ENCODE results near the gene RAD51AP1. TPM values are rescaled to one million over a fixed set of nuclear protein-coding genes. Genes with fewer than 3 reads are reported as not detected.

The RAD51AP1 gene
- total and polyA plus RNA-seq, 4 donors = 2.1 to 6.9 (median 3.5) TPM

DNA sequence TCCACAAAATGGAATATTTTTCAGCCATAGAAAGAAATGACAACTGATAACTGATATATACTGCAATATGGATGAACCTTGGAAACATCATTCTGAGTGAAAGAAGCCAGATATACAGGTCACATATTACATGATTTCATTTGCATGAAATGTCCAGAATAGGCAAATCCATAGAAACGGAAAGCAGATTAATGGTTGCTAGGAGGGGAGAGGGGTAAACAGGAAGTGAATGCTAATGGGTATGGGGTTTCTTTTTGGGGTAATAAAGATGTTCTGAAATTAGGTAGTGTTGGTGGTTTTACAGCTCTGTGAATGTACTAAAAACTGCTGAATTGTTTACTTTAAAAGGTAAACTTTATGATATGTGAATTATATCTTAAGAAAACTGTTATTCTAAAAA is 6.5 kb downstream of the RAD51AP1 start:
- WGBS, 2 donors = 81 to 96% methylated on average over 1 of the region's 1 CpG
- peaks cover 0 to 2% (median 0%) of the 10 kb centered on the region in 5 donors for H3K4me1 ChIP-seq (ENCODE audit: control insufficient read depth in 5 of 5, insufficient read depth in 5 of 5, low read length in 5 of 5)
- H3K27me3 ChIP-seq (ENCODE audit: control insufficient read depth in 3 of 3, insufficient read depth in 3 of 3, low read length in 2 of 3) = no peaks in the 10 kb centered on the region
- DNase-seq = no peak
- no peak for TF ChIP-seq CTCF (IDR thresholded peaks at IDR 0.05; ENCODE audit: control extremely low read depth, extremely low read depth)
- H3K9ac ChIP-seq (ENCODE audit: insufficient read depth in 1 of 2, low read length in 2 of 2) = no peak overlapping the region
- no peak for ATAC-seq (ENCODE audit: insufficient read depth, low FRiP score)
- H3K4me3 ChIP-seq = no peak overlapping the region
- H3K36me3 ChIP-seq (ENCODE audit: control insufficient read depth in 4 of 4, insufficient read depth in 4 of 4, low read length in 4 of 4) = peaks cover 0 to 9% (median 3%) of the 10 kb centered on the region in 4 donors
- H3K27ac ChIP-seq (ENCODE audit: low read depth in 1 of 2, low read length in 1 of 2) = no peak overlapping the region
- no peaks in the 10 kb centered on the region for H3K9me3 ChIP-seq (ENCODE audit: control insufficient read depth in 4 of 4, insufficient read depth in 3 of 4, low read length in 3 of 4)

DNA sequence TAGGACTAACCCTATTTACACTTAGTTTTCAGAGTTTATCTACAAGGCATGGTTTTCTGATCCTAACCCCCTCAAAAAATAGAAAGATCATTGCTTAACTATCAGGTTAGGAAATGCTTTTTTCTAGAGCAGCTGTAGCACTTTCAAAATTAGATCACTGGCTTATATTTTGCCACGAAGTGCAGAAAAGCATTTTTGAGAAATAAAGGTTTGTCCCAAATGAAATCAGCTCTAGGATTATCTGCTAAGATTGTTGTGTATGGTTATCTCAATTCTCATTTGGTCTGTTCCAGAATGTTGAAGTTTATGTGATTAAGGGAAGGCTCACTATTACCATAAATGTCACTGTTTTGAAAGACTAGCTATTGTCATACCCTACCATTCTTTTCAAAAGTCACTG is 13.5 kb downstream of the RAD51AP1 start:
- ATAC-seq (ENCODE audit: insufficient read depth, low FRiP score) (no peak), DNase-seq (no peak)
- no peaks in the 10 kb centered on the region for H3K4me1 ChIP-seq (ENCODE audit: control insufficient read depth in 5 of 5, insufficient read depth in 5 of 5, low read length in 5 of 5)
- 85 to 93% methylated on average over 1 of the region's 1 CpG for WGBS, 2 donors
- no peak overlapping the region for H3K4me3 ChIP-seq
- H3K9me3 ChIP-seq (ENCODE audit: control insufficient read depth in 4 of 4, insufficient read depth in 3 of 4, low read length in 3 of 4) = no peaks in the 10 kb centered on the region
- H3K27me3 ChIP-seq (ENCODE audit: control insufficient read depth in 3 of 3, insufficient read depth in 3 of 3, low read length in 2 of 3) = no peaks in the 10 kb centered on the region
- no peak for TF ChIP-seq CTCF (IDR thresholded peaks at IDR 0.05; ENCODE audit: control extremely low read depth, extremely low read depth)
- H3K27ac ChIP-seq (ENCODE audit: low read depth in 1 of 2, low read length in 1 of 2) = no peak overlapping the region
- H3K36me3 ChIP-seq (ENCODE audit: control insufficient read depth in 4 of 4, insufficient read depth in 4 of 4, low read length in 4 of 4) = peaks cover 0 to 8% (median 1%) of the 10 kb centered on the region in 4 donors
- no peak overlapping the region for H3K9ac ChIP-seq (ENCODE audit: insufficient read depth in 1 of 2, low read length in 2 of 2)

DNA sequence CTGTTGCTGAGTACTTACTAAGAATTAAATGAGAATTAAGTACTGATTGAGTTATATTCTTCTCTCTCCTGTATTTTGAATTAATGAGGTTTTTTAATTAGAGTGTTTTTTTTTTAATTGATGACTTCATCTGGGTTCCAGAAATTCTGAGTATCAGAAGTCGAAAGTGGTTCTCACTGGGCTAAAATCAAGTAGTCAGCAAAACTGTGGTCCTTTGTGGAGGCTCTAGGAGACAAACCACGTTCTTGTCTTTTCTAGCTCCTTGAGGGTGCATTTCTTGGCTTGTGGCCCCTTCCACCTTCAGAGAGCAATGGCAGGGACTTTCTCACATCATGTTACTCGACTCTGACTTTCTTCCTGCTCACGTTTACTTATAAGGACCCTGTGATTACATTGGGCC is 15.3 kb downstream of the RAD51AP1 start:
- Histone ChIP-seq H3K27me3 (ENCODE audit: control insufficient read depth in 3 of 3, insufficient read depth in 3 of 3, low read length in 2 of 3) (no peaks in the 10 kb centered on the region), H3K4me1 (ENCODE audit: control insufficient read depth in 5 of 5, insufficient read depth in 5 of 5, low read length in 5 of 5) (no peaks in the 10 kb centered on the region), H3K4me3 (no peak overlapping the region), H3K36me3 (ENCODE audit: control insufficient read depth in 4 of 4, insufficient read depth in 4 of 4, low read length in 4 of 4) (peaks cover 0 to 8% (median 0%) of the 10 kb centered on the region in 4 donors), H3K27ac (ENCODE audit: low read depth in 1 of 2, low read length in 1 of 2) (no peak overlapping the region), H3K9me3 (ENCODE audit: control insufficient read depth in 4 of 4, insufficient read depth in 3 of 4, low read length in 3 of 4) (no peaks in the 10 kb centered on the region), H3K9ac (ENCODE audit: insufficient read depth in 1 of 2, low read length in 2 of 2) (no peak overlapping the region)
- DNase-seq = no peak
- no peak for ATAC-seq (ENCODE audit: insufficient read depth, low FRiP score)
- no peak for TF ChIP-seq CTCF (IDR thresholded peaks at IDR 0.05; ENCODE audit: control extremely low read depth, extremely low read depth)
- WGBS, 2 donors = 92 to 93% methylated on average over 4 of the region's 4 CpGs

DNA sequence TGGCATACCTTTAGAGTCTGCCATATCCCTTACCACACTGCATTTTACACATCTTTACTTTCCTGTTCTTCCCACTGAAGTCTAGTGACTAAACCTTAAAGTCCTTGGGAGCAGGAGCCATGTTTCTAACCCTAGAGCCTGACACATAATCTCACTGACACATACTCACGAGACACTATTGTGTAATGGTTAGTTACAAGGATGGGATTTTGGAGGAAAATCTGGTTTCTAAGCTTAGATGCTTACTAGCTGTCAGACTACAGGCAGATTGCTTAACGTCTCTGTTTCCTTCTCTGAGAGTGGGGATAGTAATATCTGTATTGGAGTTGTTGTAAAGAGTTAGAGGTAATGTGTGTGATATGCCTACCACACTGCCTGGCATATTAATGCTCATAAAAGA is 17.1 kb downstream of the RAD51AP1 start:
- WGBS, 2 donors = 72 to 74% methylated on average over 2 of the region's 2 CpGs
- ATAC-seq (ENCODE audit: insufficient read depth, low FRiP score) = no peak

More for the DNA sequence above, 17.1 kb downstream of the RAD51AP1 start:
- Histone ChIP-seq H3K4me3 (no peak overlapping the region), H3K4me1 (ENCODE audit: control insufficient read depth in 5 of 5, insufficient read depth in 5 of 5, low read length in 5 of 5) (no peaks in the 10 kb centered on the region), H3K27ac (ENCODE audit: low read depth in 1 of 2, low read length in 1 of 2) (no peak overlapping the region), H3K9ac (ENCODE audit: insufficient read depth in 1 of 2, low read length in 2 of 2) (no peak overlapping the region), H3K36me3 (ENCODE audit: control insufficient read depth in 4 of 4, insufficient read depth in 4 of 4, low read length in 4 of 4) (peaks cover 0 to 8% (median 0%) of the 10 kb centered on the region in 4 donors), H3K27me3 (ENCODE audit: control insufficient read depth in 3 of 3, insufficient read depth in 3 of 3, low read length in 2 of 3) (no peaks in the 10 kb centered on the region), H3K9me3 (ENCODE audit: control insufficient read depth in 4 of 4, insufficient read depth in 3 of 4, low read length in 3 of 4) (no peaks in the 10 kb centered on the region)
- DNase-seq = no peak
- no peak for TF ChIP-seq CTCF (IDR thresholded peaks at IDR 0.05; ENCODE audit: control extremely low read depth, extremely low read depth)

Data from lung (tissue), 12 donors.